IPS DF 6.9 (cell line): ENCODE data around the gene TGFBI.

Experiments used
- DNase-seq: peaks from one replicate; pipeline ENCODE4 v3.0.0-alpha.2; 2013; ENCODE audit warnings: low read depth, low spot score
- H3K27ac ChIP-seq: one replicate; pipeline ENCODE4 v1.5.1; 2013; ENCODE audit warnings: low read length, control low read depth
- H3K27me3 ChIP-seq: 2 replicates; pipeline ENCODE4 v1.6.1; 2013; ENCODE audit warnings: mild to moderate bottlenecking, low read length; ENCODE audit not compliant: control insufficient read depth, insufficient read depth
- H3K36me3 ChIP-seq: 2 replicates; pipeline ENCODE4 v1.6.1; 2013; ENCODE audit warnings: low read length; ENCODE audit not compliant: control insufficient read depth, insufficient read depth
- H3K4me1 ChIP-seq: 2 replicates; pipeline ENCODE4 v1.6.1; 2013; ENCODE audit warnings: low read length; ENCODE audit not compliant: control insufficient read depth, insufficient read depth
- H3K4me3 ChIP-seq: 2 replicates; pipeline ENCODE4 v1.5.1; 2013; ENCODE audit warnings: mild to moderate bottlenecking, low read length
- H3K9me3 ChIP-seq: 2 replicates; pipeline ENCODE4 v1.6.1; 2013; ENCODE audit warnings: low read length, inconsistent platforms; ENCODE audit not compliant: control insufficient read depth, insufficient read depth
- WGBS: extraction: QIAGEN DNeasy Blood & Tissue Kit; methylation state at CpG from one replicate; pipeline ENCODE4 v1.1.7; 2013; ENCODE audit warnings: mixed read lengths, missing lambda C conversion rate; ENCODE audit not compliant: insufficient read length, insufficient coverage; 5-methylcytosine and 5-hydroxymethylcytosine counted together

Gene TGFBI

GRCh38 chr5:136015003-136015375 is 13.8 kb upstream of the TGFBI start:
- H3K27me3 ChIP-seq = no peaks in the 10 kb centered on the region
- DNase-seq = no peak
- H3K36me3 ChIP-seq = no peaks in the 10 kb centered on the region
- no peaks in the 10 kb centered on the region for H3K4me1 ChIP-seq
- no peak overlapping the region for H3K4me3 ChIP-seq
- WGBS = no CpG with 5 or more reads among the region's 6 CpGs
- no peaks in the 10 kb centered on the region for H3K9me3 ChIP-seq
- no peak overlapping the region for H3K27ac ChIP-seq

DNA sequence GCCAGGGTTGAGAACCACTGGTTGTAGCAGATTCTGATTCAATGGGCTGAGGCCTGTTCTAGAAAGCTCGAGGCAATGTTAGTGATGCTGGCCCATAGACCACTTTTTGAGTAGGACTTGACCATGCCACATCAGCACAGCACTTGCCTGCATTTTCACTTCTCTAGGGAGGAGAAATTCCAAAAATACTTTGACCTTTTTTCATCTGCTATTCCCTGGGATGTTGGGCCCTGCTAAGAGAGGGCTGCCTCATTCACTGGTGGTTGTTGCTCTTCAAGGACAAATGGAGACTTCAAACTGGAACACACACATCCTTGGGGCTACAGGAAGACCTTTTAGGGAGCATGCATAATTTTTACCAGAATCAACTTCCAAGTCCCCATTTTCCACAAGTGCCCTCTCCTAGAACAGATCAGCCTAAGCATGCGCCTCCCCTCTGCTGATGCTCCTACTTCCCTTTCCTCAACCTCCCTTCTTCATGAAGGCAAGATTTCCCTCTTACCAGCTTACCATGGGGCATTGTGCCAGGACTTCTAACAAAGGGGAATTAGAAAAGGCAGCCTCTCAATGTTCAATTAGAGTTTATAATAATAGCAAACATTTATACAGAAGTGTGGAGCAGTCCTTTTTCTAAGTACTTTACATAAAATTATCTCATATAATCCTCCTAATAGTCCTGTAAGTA is 12.7 kb upstream of the TGFBI start:
- H3K4me3 ChIP-seq = no peak overlapping the region
- no peaks in the 10 kb centered on the region for H3K27me3 ChIP-seq
- H3K27ac ChIP-seq = no peak overlapping the region
- H3K4me1 ChIP-seq = no peaks in the 10 kb centered on the region
- no peaks in the 10 kb centered on the region for H3K36me3 ChIP-seq
- DNase-seq = no peak
- no peaks in the 10 kb centered on the region for H3K9me3 ChIP-seq
- no CpG with 5 or more reads among the region's 2 CpGs for WGBS

- H3K27ac ChIP-seq = no peak overlapping the region
- no peaks in the 10 kb centered on the region for H3K27me3 ChIP-seq
- no peaks in the 10 kb centered on the region for H3K36me3 ChIP-seq
- no peaks in the 10 kb centered on the region for H3K9me3 ChIP-seq
- no peaks in the 10 kb centered on the region for H3K4me1 ChIP-seq
- no peak for DNase-seq
- no CpG with 5 or more reads among the region's 2 CpGs for WGBS
- no peak overlapping the region for H3K4me3 ChIP-seq
Measured at GRCh38 chr5:136016945-136017530, 11.8 kb upstream of the TGFBI start.

- Histone ChIP-seq H3K36me3 (no peaks in the 10 kb centered on the region), H3K9me3 (no peaks in the 10 kb centered on the region), H3K4me3 (no peak overlapping the region), H3K27ac (no peak overlapping the region), H3K27me3 (no peaks in the 10 kb centered on the region), H3K4me1 (no peaks in the 10 kb centered on the region)
- no peak for DNase-seq
- no CpG with 5 or more reads among the region's 11 CpGs for WGBS
Measured at GRCh38 chr5:136018814-136019783, 9.7 kb upstream of the TGFBI start.

GRCh38 chr5:136020001-136020382 is 8.8 kb upstream of the TGFBI start:
- Histone ChIP-seq H3K36me3 (no peaks in the 10 kb centered on the region), H3K4me1 (no peaks in the 10 kb centered on the region), H3K4me3 (no peak overlapping the region), H3K27ac (no peak overlapping the region), H3K9me3 (no peaks in the 10 kb centered on the region), H3K27me3 (no peaks in the 10 kb centered on the region)
- no peak for DNase-seq
- WGBS = no CpG with 5 or more reads among the region's 2 CpGs

DNA sequence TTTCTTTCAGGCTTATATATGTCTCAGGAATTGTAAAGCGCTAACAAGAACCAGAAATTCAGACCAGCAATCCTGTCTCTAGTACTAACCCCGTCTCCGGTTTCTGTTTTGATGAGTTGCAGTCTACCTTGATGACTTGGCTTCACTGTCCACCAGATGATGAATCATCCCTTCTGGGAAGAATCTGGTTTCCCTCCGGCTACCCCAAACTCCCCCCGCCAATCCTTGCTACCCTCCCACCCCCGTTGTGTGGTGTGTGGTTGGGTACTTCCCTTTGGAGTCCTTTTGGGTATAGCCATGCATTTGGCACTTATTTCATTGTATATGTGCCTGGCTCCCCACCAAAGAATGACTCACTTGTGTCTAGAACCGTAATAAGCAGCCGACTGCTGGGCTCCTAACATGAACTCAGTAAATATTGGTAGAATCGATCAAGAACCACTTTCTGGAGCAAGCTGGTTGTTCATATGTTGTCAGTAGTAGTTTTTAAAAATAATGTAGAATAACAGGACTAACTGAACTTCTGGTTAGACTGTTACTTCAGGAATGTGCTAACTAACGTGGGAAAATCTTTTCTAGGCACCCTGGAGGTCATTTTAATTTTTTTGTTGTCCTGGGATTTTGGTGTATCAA is 8.3 kb upstream of the TGFBI start:
- H3K4me1 ChIP-seq = no peaks in the 10 kb centered on the region
- no peak overlapping the region for H3K27ac ChIP-seq
- no peak for DNase-seq

GRCh38 chr5:136021016-136021405 is 7.8 kb upstream of the TGFBI start:
- WGBS = no CpG with 5 or more reads among the region's 4 CpGs
- H3K4me1 ChIP-seq = no peaks in the 10 kb centered on the region
- no peaks in the 10 kb centered on the region for H3K27me3 ChIP-seq
- H3K4me3 ChIP-seq = no peak overlapping the region
- H3K9me3 ChIP-seq = no peaks in the 10 kb centered on the region
- no peaks in the 10 kb centered on the region for H3K36me3 ChIP-seq
- H3K27ac ChIP-seq = no peak overlapping the region
- no peak for DNase-seq

More for the DNA sequence above, 8.3 kb upstream of the TGFBI start:
- H3K9me3 ChIP-seq = no peaks in the 10 kb centered on the region
- H3K4me3 ChIP-seq = no peak overlapping the region
- no peaks in the 10 kb centered on the region for H3K27me3 ChIP-seq
- no peaks in the 10 kb centered on the region for H3K36me3 ChIP-seq
- no CpG with 5 or more reads among the region's 10 CpGs for WGBS

DNA sequence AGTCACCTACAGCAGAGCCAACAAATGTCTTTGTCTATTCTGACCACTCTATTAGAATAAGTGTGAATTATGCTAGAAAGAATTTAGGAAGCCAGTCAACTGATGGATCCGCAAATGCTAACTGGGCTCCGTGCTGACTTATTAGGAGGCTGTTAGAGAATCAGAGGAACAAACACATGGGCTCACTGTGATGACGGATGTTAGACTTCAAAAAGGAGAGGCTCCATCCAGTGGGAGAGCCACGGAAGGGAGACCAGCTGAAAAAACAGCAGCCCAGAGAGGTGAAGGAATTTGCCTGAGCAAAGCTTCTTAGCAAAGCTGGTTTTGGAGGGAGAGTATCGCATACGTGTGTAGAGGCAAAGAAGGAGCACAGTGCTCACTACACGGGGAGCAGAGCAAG is 5.8 kb upstream of the TGFBI start:
- H3K9me3 ChIP-seq = no peaks in the 10 kb centered on the region
- peaks cover 6% of the 10 kb centered on the region; the same call in 1 of the 2 replicates for H3K27me3 ChIP-seq
- H3K36me3 ChIP-seq = no peaks in the 10 kb centered on the region
- H3K4me1 ChIP-seq = no peaks in the 10 kb centered on the region
- no peak overlapping the region for H3K4me3 ChIP-seq
- H3K27ac ChIP-seq = no peak overlapping the region
- no peak for DNase-seq
- no CpG with 5 or more reads among the region's 7 CpGs for WGBS

GRCh38 chr5:136023958-136024541 is 4.7 kb upstream of the TGFBI start:
- Histone ChIP-seq H3K9me3 (no peaks in the 10 kb centered on the region), H3K27ac (no peak overlapping the region), H3K27me3 (peaks cover 8% of the 10 kb centered on the region; the same call in 1 of the 2 replicates), H3K4me1 (no peaks in the 10 kb centered on the region), H3K36me3 (no peaks in the 10 kb centered on the region), H3K4me3 (no peak overlapping the region)
- WGBS = no CpG with 5 or more reads among the region's 9 CpGs
- no peak for DNase-seq

- Histone ChIP-seq H3K4me3 (no peak overlapping the region), H3K36me3 (no peaks in the 10 kb centered on the region), H3K27me3 (peaks cover 18% of the 10 kb centered on the region; the same call in 1 of the 2 replicates), H3K27ac (no peak overlapping the region), H3K4me1 (peaks cover 2% of the 10 kb centered on the region; the same call in 1 of the 2 replicates), H3K9me3 (no peaks in the 10 kb centered on the region)
- no peak for DNase-seq
- no CpG with 5 or more reads among the region's 2 CpGs for WGBS
Measured at GRCh38 chr5:136025900-136026299, 2.9 kb upstream of the TGFBI start.
